SKM-1 treated with dmso at 0.1 percent for 144 hours (cell line): ENCODE data around the gene ZNF682.
"Not testable (repeated sequence)": the region's sequence is repeated elsewhere in the genome, so short reads cannot be mapped to it uniquely, and the experiment has no call there.

Source experiments
- DNase-seq: peaks from one replicate; lab custom pipeline; 2025; ENCODE audit not compliant: unreplicated experiment; lab: John Stamatoyannopoulos, UW

The ZNF682 gene

DNA sequence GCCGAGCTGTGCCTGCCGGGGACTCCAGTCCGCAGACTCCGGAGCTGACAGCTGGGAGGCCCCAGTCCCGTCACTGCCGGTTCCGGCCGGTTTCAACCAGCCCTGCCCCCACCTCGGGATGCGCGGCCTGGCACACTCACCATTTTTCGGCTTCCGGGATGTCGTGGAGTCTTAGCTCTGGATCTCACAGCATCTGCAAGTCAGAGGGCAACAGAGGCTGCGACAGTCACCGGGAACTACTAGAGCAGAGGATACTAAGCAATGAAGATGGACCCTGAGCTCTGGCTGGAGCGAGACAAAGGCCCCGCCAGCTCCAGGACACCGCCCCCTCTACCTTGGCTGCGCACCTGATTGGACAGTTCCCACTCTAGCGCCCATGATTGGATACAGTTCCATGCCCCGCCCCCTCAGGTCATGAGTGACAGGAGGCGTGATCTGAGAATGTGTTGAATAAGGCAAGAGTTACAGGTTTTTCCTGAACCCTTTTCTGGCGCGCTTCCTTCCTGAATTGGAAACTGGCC lies at the start of gene ZNF682:
Gene ZNF682 (minus strand): TSS at position 303 of the 521 bp plus-strand sequence. CDS start 160 bp downstream, at position 143.
- DNase-seq = peak; percentile 91

DNA sequence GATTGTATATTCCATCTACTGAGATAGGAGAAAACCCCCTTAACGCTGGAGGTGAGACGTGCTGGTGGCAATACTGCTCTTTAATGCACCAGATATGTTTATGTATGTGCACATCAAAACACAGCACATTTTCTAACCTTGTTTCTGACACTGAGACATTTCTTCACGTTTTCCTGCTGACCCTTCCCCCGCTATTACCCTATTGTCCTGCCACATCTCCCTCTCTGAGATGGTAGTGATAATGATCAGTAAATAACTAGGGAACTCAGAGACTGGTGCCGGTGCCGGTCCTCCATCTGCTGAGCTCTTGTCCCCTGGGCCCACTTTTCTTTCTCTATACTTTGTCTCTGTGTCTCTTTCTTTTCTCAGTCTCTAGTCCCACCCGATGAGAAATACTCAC lies 43.6 kb upstream of the ZNF682 start:
- DNase-seq = not testable (repeated sequence)

DNA sequence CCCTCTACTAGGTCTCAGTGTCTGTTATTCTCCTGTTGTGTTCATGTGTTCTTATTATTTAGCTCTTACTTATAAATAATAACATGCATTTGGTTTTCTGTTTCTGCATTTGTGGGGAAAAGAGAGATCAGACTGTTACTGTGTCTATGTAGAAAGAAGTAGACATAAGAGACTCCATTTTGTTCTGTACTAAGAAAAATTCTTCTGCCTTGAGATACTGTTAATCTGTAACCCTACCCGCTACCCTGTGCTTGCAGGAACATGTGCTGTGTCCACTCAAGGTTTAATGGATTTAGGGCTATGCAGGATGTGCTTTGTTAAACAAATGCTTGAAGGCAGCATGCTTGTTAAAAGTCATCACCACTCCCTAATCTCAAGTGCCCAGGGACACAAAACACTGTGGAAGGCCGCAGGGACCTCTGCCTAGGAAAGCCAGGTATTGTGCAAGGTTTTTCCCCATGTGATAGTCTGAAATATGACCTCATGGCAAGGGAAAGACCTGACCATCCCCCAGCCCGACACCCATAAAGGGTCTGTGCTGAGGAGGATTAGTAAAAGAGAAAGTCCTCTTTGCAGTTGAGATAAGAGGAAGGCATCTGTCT lies 43.0 kb upstream of the ZNF682 start:
- not testable (repeated sequence) for DNase-seq

DNA sequence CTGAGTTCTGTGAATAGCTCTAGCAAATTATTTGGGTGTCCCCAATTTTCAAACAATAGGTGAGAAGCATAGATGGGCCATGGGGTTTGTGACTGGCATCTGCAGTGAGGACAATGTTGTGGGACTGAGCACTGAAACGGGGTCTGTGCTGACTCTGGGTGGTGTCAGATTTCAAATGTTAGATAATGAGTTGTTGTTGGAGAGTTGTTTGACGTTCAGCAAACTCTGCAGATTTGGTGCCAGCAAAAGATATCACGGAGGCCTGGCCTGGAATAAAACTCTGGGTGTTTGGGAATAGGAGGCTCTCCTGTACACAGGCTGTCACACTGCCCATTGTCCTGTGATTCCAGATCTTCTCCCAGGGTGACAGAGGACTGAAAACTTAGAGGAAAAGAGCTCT lies 41.4 kb upstream of the ZNF682 start:
- no peak for DNase-seq

DNA sequence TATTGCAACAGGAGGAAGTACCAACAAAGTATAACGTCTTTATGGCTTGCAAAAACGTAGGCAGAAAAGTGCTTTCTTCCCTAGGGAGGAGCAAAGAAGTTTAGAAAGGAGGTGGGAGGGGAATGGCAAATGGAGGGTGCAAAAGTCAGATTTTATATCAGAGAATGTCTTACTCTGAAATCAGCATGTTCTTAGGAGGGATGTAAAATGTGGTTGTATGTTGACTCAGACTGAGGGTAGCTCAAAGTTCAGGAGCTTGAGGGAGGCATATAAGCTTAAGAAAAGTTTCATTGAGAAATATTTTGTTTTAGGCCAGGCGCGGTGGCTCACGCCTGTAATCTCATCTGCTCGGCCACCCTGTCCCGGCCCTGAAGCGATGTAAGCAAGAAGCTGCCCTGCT lies 40.2 kb upstream of the ZNF682 start:
- no peak for DNase-seq

DNA sequence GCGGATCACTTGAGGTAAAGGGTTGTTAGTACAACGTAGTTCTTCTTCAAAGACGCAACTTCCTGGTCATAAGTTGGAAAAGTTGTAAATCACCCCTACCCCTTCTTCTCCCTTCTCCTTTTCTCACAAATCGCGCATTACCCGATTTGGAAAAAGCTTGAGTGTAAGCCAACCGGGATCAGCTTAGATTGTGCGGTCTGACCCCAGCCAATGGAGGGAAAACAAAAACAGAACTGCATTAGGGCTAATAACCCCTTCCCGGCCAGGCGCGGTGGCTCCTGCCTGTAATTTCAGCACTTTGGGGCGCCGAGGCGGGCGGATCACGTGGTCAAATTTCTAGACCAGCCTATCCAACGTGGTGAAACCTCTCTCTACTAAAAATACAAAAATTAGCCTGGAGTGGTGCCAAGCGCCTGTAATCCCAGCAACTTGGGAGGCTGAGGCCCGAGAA lies 39.3 kb upstream of the ZNF682 start:
- DNase-seq = no peak

DNA sequence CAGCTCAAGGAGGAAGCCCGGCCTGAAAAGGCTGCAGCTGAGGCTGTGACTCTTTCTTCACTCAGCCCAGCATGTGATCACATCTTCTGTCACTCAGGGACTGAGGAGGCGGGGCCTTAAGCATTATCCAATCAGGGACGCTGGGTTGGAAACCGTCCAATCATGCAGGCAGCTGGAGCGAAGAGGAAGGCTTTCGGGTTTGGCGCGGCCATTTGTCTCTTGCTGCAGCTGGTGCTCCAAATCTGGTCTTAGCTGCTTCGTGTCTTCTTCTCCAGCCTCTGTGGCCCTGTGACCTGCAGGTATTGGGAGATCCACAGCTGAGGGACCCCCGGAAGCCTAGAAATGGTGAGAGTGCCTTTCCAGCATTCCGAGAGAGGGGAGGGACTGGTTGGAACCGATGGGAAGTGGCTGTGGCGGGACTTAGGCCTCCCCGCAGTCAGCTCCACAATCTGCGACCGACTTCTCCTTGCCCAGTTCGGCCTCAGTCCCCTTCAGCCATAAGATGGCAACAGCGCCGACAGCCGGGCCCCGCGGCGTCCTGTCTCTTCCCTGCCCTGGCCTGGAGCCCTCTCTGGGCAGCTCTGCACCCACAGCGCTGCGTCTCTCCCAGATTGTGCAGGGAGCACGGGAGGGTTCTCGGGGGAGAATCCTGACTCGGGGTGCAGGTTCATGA lies 38.6 kb upstream of the ZNF682 start, which contains the start of gene ZNF90:
Gene ZNF90 (plus strand): TSS at position 210 of the 673 bp plus-strand sequence. CDS start 133 bp downstream, at position 343.
- no peak for DNase-seq

DNA sequence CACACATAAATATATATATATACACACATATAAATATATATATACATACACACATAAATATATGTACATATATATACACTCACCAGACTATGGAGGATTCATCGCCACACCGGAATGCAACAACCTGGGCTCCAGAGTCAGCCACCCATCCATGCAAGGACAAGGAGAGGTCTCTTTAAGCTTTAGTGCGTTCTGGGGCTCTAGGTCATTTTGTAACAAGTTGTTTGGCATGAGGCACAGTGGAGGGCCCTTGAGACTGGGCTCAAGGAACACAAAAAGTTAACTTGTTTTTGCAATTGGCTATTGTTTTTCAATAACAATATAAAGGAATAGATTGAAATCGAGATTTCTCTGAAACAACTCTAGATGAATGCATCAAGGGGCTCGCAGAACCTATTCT lies 33.6 kb upstream of the ZNF682 start:
- DNase-seq = no peak

DNA sequence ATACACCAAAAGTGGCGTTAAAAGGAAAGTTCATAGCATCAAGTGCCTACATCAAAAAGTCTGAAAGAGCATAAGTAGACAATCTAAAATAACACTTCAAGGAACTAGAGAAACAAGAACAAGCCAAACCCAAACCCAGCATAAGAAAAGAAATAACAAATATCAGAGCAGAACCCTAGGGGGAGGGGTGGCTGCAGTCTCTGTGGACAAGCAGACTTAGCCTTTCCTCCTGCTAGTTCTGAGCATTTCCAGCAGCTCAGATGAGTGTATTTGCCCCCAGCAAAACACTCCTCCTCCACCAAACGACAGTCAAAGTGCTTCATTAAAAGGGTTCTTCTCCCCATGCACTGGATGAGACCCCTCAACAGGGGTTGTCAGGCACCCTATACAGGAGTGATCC lies 31.4 kb upstream of the ZNF682 start:
- no peak for DNase-seq

DNA sequence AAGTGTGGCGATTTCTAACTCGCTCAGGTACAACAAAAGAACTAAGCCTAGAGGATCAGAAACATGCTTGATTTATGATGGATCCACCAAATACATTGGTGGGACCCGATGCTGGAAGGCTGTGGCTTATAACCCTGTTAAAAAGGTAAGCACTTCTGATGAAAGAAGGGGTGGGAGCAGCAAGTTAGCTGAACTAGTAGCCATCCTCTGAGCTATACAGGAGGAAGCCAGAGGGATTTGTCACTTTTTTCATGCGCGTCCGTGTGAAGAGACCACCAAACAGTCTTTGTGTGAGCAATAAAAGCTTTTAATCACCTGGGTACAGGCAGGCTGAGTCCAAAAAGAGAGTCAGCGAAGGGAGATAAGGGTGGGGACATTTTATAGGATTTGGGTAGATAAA lies 29.3 kb upstream of the ZNF682 start:
- not testable (repeated sequence) for DNase-seq

DNA sequence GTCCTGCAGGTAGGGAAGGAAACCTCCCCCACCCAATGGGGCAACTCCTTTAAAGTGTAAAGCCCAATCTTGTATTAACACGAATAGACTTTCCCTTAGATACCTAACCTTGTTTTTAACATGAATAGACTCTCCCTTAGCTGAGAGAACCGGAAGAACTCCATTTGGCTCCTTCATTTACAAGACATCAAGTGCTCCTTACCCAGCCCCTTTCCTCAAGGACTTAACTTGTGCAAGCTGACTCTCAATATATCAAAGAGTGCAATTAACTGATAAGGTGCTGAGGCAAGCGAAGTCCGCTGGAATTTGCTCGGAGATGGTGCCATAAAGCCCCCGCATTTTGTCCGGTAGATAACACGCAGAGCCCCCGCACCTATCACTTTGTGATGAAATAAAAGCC lies 28.6 kb upstream of the ZNF682 start:
- no peak for DNase-seq

DNA sequence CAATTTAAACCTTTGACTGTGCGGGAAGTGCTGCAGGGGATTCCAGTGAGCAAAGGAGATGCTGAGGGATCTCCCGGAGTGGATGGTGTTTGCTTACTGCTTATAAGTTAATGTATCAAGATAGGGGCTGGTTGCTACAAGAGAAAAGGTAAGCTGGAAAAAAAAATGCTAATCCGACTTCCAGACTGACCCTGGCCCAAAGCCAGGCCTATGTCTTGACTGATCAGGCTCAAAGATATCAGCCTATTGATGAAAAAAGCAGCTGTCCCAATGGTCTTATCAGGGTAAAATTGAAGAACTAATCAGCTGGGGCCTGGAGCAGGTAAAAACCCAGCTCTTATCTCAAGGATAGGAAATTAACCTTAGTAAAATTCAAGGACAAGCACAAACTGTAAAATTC lies 27.6 kb upstream of the ZNF682 start:
- DNase-seq = no peak

DNA sequence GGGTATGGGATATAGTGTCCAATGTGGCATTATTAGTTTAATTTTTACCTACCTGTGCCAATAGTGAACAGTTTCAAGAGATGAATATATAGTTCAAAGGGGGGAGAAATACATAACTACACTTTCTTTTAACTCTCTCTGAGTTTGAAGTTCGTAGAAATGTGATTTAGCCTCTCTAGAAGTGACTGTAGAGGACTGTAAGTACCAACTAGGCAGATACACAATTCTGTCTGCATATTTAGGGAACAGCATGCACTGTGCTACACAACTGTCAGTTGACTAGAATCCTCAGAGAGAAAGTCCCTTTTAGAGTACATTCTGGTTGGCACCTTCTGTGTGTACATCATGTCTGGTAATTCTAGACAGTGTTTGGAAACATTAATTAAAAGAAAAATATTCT lies 21.0 kb upstream of the ZNF682 start:
- no peak for DNase-seq

DNA sequence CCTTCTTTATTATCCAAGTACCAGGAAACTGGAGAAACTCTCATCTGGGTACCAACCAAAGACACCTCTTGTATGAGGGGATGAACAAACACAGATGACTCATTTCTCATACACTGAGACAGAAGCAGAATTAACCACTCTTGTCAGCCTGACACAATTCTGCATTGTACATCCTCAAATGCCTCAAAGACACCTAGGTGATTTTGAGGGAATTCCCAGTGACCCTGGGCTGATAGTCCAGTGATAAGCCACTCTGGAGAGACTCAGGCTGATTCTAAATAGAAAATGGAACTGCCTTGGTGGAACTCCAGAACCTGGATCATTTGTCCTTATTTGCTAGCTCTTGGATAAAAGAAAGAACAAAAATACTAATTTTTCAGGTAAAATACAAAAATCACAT lies 19.4 kb upstream of the ZNF682 start:
- not testable (repeated sequence) for DNase-seq

DNA sequence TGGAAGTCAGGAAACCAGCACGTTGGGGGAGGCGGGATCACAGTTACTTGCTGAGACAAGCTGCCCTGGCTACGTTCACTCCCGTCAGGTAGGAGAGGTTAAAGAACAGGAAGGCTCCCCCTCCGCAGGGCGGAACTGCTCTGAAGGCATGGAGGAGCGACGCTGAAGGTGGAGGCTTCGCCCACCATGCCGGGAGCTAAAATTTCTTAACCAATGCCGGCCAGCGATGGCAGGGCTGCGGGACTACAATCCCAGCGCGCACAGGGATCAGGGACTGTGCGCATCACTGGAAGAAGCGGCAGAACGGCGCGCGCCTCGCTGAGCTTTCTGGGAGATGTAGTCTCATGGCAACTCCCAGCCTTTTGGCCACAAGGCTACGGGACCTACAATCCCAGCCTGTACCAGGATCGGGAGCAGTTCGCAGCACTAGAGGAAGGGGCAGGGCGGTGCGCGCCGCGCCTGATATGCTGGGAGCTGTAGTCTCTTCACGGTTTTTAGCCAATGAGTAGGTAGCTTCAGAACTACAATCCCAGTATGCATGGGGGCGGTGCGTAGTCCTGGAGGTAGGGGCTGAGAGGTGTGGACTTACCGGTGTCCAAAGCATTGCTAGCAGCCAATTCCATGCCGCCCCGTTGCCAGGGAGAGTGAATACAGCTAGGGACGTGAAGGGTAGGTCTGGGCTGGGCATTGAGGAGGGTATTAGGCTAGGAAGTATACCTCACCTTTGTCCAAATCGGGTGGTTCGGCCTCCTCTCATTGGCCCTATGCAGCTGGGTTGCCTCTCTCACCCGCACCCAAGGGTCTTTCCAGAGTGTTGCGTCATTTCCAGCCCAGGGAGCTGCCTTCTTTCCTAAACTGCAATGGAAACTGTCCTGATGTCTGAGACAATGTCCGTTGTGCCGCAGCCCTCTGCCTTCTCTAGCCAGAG lies 12.8 kb upstream of the ZNF682 start:
- DNase-seq = peak; percentile 81

DNA sequence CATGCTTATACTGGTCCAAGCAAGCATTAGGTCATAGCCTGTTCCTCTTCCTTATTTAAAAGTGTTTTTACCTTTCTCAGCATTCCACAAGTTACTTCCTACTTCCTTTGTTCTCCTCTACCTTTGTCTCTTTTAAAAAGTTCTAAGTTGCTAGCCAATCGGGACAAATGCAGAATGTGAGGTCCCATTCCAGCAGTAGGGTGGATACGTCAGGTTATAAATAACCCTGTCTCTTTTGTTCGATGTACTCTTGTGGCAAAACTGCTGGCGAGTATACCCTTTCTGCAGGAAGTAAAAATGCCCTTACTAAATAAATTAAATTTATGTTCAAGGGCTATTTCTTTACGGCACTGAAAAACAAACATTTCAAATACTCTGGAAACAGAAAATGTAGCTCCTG lies 6.4 kb upstream of the ZNF682 start:
- not testable (repeated sequence) for DNase-seq

DNA sequence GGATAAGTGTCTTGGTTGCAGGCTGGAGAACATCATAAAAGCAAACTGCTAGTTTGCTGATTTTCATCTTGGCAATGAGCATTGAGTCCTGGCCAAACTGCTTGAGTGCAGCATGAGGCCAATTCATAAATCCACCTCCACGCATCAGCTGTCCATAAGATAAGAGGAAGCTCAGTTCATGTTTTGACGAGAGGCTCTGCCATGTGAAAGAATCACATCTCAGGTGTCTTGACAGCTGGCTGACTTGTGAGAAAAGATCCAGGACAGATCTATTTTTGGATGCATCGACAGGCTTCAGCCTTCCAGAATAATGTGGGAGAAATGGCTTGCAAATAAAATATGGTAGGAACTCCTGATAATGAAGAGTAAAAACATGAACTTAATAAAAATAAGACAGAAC lies 5.4 kb upstream of the ZNF682 start:
- DNase-seq = no peak

DNA sequence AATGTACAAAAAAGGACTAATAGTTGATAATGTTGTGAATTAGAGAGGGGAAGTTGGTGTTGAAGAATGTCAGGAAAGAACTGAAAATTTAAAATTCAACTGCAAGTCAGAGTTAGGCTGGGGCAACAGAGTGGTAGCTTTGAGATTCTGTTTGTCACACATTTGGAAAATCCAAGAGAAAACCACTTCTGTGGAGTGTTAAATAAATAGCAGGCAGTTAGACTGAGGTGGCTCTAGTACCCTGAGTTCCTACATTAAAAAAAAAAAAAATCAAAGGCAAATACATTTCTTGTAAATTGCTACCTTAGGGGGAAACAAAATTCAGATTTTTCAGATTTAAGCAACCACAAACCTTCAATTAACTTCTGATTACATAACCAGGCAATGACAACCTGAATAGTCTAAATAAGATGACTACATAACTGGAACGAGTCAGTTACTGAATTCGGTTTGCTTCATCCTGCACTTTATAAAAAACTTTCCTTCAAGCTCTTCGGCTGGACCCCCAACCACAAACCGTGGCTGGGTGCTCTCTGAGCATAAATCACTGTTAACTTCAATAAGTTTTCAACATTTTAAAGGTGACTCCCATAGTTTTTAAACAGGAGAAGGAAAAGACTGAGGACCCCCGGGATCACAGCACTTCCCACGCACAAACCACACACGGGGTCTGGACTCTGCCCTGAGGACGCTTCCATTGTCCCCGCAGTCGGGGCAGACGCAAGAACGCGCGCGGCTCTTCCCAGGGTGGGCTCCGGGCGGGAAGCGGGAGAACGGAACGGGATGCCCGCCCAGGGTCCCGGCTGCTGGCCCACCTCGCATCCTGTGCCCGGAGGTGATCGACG lies 725 bp downstream of the ZNF682 start:
- no peak for DNase-seq

DNA sequence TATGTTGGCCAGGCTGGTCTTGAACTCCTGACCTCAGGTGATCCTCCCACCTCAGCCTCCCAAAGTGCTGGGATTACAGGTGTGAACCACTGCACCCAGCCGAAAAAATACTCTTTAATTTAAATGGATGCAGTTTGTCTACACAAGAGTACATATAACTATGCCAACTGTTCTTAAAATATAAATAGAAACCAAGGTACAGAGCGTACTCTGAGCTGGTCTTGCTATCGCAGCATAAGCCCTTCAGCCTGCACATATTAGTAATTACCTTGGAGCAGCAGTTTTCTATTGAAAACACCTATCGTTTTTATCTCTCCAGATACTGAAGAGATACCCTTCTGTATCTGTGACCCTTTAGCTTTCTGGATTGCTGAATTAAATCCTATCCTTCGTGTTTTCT lies 3.4 kb downstream of the ZNF682 start:
- no peak for DNase-seq

DNA sequence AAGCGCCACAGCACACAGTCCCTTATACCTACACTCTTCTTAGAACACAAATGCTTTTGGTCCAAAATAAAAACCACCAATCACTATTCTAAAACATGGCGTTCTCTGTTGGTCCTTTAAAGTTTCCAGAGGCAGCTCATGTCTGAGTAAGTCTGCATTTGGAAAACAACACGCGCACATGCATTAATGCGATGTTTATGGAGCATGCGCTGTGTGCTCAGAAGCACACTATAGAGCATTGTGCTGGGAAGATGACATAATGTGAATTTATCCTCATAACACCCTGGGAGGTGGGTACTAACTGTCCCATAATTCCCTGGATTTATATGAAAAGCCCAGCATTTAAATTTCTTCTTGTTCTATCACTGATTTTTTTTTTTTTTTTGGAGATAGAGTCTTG lies 10.7 kb downstream of the ZNF682 start:
- DNase-seq = no peak

DNA sequence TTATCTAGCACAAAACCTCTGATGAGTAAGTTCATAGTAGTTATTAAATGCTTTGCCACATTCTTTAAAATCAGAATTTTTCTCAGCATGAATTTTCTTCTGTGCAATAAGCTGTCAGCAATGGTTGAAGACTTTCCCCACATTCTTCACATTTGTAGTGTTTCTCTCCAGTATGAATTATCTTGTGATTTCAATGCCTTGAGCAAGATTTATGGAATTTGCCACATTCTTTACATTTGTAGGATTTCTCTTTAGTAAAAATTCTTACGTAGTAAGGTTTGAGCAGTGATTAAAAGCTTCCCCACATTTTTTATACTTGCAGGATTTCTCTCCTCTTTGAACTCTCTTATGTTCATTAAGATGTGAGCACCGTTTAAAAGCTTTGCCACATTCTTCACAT lies 33.6 kb downstream of the ZNF682 start:
- DNase-seq = no peak
